Astrocyte of the spinal cord (primary cell): ENCODE results near the gene OPRL1.

ENCODE experiments used
- DNase-seq: peaks from one replicate; pipeline ENCODE4 v3.0.0; 2011; ENCODE audit warnings: low read depth, low spot score
- H3K4me3 ChIP-seq: 2 replicates; pipeline ENCODE4 v1.5.1; 2011; ENCODE audit warnings: low read depth, mild to moderate bottlenecking, low read length, moderate library complexity
- in situ Hi-C: cut with HindIII; loops from 2 replicates; pipeline ENCODE4 v1.10.0; 2017; ENCODE audit warnings: low sequenced_read_pairs
- TF ChIP-seq, protein P1 (sequence below): IDR thresholded peaks from 2 replicates; pipeline ENCODE4 v1.5.1; 2012; ENCODE audit warnings: low read depth, mild to moderate bottlenecking, low read length, inconsistent platforms

Gene OPRL1

DNA sequence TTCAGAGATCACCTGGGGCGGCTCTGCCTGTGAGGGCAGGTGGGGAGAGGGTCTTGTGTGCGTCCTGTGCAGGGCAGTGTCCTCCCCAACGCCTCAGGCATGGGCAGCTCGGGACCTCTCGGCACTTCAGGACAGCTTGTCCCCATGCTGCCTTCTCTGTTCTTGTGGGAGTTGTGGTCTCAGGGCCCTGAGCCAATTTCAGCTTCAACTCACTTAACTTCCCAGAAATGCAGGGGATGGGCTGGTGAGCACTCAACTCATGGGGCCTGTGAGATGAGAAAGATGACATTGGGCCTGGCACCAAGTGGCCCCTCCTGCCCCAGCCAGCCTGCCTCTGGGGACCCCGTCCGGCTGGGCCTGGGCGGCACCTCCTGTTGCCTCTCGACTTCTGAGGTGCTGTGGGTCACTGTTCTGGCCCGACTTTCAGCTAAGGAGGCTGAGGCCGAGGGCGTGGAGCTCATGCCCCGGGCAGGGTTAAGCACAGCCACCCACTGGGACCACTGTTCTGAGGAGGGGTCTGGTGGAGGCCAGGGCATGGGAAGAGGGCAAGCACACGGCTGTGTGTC is 7.3 kb upstream of the OPRL1 start:
- in situ Hi-C loops: no loop called here
- no peak for DNase-seq
- TF ChIP-seq, protein P1, sequence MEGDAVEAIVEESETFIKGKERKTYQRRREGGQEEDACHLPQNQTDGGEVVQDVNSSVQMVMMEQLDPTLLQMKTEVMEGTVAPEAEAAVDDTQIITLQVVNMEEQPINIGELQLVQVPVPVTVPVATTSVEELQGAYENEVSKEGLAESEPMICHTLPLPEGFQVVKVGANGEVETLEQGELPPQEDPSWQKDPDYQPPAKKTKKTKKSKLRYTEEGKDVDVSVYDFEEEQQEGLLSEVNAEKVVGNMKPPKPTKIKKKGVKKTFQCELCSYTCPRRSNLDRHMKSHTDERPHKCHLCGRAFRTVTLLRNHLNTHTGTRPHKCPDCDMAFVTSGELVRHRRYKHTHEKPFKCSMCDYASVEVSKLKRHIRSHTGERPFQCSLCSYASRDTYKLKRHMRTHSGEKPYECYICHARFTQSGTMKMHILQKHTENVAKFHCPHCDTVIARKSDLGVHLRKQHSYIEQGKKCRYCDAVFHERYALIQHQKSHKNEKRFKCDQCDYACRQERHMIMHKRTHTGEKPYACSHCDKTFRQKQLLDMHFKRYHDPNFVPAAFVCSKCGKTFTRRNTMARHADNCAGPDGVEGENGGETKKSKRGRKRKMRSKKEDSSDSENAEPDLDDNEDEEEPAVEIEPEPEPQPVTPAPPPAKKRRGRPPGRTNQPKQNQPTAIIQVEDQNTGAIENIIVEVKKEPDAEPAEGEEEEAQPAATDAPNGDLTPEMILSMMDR: no peak
- H3K4me3 ChIP-seq: no peak overlapping the region

GRCh38 chr20:64073476-64074183 is 6.3 kb upstream of the OPRL1 start:
- H3K4me3 ChIP-seq: no peak overlapping the region
- TF ChIP-seq, protein P1: no peak
- in situ Hi-C loops: no loop called here
- DNase-seq: no peak

DNA sequence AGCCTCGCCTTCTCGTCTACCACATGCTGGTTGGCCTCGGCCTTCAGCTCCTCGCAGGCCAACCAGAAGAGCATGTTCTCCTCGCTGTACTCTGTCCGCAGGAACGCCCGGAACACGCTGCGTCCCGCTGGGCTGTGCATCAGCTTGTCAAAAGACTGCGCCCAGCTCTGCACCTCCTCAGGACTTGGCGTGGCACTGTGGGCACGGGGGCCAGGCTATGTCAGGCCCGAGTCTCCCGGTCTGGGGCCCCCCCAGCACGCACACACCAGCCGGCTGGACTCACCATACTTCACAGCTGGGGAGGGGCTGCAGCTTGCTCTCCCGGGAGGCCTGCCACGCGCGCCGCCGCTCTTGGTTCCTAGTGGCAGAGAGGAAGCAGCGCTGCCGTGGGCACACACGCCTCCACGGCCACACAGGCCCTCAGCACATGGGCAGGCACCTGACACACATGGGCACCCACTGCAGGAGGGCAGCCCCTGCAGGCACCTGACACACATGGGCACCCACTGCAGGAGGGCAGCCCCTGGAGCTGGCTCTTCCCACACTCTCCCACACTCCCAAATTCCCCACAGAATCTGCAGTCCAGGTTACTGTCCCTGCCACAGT is 5.6 kb upstream of the OPRL1 start:
- TF ChIP-seq, protein P1: no peak
- no peak for DNase-seq
- H3K4me3 ChIP-seq: no peak overlapping the region
- in situ Hi-C loops: no loop called here

GRCh38 chr20:64074963-64075362 is 4.9 kb upstream of the OPRL1 start:
- TF ChIP-seq, protein P1: no peak
- no peak for DNase-seq
- no peak overlapping the region for H3K4me3 ChIP-seq
- in situ Hi-C loops: no loop called here

DNA sequence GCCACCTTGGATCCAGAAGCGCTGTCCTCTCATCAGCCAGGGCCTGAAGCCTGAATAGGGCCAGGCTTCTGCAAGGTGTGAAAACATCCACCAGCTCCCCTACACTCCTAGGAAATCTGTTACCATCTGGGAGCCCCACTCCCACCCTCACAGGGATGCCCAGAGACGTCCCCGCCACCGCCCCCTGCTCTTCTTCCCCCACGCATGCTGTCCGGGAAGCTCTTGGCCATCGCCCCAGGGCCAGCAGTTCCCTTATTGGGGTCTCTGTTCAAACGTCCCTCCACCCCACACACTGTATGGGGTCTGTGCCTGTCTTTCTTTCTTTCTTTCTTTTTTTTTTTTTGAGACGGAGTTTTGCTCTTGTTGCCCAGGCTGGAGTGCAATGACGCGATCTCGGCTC is 4.3 kb upstream of the OPRL1 start:
- no peak for DNase-seq
- no peak overlapping the region for H3K4me3 ChIP-seq
- TF ChIP-seq, protein P1: no peak
- in situ Hi-C loops: no loop called here

- TF ChIP-seq, protein P1: no peak
- no peak for DNase-seq
- in situ Hi-C loops: no loop called here
- no peak overlapping the region for H3K4me3 ChIP-seq
These were observed 3.6 kb upstream of the OPRL1 start for GRCh38 chr20:64076061-64076997.
